Sigmoid colon (tissue), 4 donors: Measurements from ENCODE around the gene SART3.

Experiments used
- CTCF ChIP-seq, 4 experiments: fragments of 450-650 bp in 3 of 4; fragments of 200-600 bp in 1 of 4; IDR thresholded peaks; one replicate each; pipeline ENCODE4 v1.5.1; 2016 to 2019; ENCODE audit warnings: antibody characterized with exemption in 4 of 4, mild to moderate bottlenecking in 3 of 4, moderate library complexity in 2 of 4
- EP300 ChIP-seq, 4 donors: sonication (generic); formaldehyde crosslinking; IDR thresholded peaks; one replicate each; pipeline ENCODE4 v1.6.1; 2017; ENCODE audit warnings: antibody characterized with exemption in 4 of 4
- POLR2A ChIP-seq, 2 donors: fragments of 450-650 bp; IDR thresholded peaks; one replicate each; pipeline ENCODE4 v1.6.1; 2016; ENCODE audit warnings: antibody characterized with exemption in 2 of 2, mild to moderate bottlenecking in 2 of 2, moderate library complexity in 2 of 2

- TF ChIP-seq POLR2A (IDR thresholded peaks at IDR 0.05): no peak
- no peak for TF ChIP-seq CTCF (IDR thresholded peaks at IDR 0.05)
- TF ChIP-seq EP300 (IDR thresholded peaks at IDR 0.05): no peak
Measured at GRCh38 chr12:108563804-108564151, 2.8 kb upstream of the SART3 start.
